HG03159 (cell line): ENCODE measurements around the gene YDJC.
"Not testable (repeated sequence)": the region's sequence is repeated elsewhere in the genome, so short reads cannot be mapped to it uniquely, and the experiment has no call there.

ENCODE experiments used
- ATAC-seq: cut with Tn5 transposase; IDR thresholded peaks from one replicate; pipeline ENCODE4 v1.9.1; 2021; ENCODE audit warnings: mild to moderate bottlenecking, moderate library complexity; ENCODE audit not compliant: unreplicated experiment

The YDJC gene

DNA sequence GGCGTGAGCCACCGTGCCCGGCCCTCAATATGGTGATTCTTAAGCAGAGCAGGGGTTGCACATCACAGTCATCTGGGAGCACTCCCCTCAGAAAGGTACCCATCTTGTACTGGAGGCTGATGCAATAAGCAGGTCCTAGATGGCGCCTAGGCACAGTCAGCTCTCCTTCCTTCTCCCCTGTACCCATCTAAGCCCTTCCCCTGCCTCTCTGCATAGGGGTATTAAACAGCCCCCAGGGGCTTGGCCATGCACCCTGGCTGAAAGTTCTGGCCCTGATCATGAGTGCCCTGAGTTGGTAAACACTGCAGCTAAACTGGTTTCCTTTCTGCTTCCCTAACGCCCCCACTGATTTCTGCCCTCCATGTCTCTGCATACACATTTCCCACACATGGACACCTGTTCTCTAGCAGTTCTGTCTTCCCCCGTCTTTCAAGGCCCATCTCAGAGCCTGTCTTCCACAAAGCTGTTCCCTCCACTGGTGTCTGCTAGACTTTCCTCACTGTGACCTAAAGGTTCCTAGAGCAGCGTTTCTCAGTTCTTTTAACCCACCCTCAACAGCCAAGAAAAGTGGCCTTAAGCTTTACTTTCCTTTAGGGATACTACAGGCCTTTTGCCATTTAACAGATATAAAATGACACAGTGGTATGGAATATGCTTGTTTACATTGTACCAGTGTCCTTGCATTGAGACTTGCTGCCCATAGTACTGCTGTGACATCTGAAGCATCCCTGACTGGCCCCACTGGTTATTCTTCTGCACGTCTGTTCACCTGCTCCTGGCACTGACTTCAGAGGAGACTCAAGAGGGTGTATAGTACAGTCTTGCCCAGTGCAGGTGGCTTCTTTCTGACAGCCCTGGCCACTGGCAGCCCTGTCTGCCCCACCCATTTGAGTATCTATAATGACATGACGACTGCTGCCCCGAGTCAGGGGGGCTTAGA lies 46.8 kb downstream of the YDJC start:
- no peak for ATAC-seq

DNA sequence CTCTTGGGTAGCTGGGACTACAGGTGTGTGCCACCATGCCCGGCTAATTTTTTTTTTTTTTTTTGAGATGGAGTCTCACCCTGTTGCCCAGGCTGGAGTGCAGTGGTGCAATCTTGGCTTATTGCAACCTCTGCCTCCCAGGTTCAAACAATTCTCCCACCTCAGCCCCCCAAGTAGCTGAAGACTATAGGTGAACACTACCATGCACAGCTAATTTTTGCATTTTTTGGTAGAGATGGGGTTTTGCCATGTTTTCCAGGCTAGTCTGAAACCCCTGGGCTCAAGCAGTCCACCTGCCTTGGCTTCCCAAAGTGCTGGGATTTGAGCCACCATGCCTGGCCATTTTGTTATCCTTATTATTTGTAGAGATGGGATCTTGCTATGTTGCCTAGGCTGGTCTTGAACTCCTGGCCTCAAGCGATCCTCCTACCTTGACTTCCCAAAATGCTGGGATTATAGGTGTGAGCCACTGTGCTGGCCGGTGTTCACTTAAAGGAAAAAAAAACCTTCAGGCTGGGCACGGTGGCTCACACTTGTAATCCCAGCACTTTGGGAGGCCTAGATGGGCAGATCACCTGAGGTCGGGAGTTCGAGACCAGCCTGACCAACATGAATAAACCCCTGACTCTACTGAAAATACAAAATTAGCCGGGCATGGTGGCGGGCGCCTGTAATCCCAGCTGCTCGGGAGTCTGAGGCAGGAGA lies 48.7 kb downstream of the YDJC start:
- ATAC-seq: not testable (repeated sequence)

DNA sequence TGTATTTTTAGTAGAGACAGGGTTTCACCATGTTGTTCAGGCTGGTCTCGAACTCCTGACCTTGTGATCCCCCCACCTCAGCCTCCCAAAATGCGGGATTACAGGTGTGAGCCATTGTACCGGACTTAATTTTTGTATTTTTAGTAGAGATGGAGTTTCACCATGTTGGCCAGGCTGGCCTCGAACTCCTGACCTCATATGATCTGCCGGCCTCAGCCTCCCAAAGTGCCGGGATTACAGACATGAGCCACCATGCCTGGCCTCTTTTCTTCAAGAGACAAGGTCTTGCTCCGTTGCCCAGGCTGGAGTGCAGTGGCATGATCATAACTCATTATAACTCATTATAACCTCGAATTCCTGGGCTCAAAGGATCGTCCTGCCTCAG lies 49.2 kb downstream of the YDJC start:
- not testable (repeated sequence) for ATAC-seq

DNA sequence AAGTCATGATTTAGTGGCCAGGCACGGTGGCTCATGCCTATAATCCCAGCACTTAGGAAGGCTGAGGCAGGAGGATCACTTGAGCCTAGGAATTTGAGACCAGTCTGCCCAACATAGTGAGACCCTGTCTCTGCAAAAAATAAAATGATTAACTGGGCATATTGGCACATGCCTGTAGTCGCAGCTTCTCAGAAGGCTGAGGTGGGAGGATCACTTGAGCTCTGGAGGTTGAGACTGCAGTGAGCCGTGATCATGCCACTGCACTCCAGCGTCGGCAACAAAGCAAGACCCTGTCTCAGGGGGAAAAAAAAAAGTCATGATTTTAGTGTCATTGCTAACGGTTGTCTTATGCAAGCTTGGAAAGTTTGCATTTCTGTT lies 50.4 kb downstream of the YDJC start:
- ATAC-seq: no peak
